K562 (cell line): ENCODE measurements around the gene ZNF174. TPM values are rescaled to one million over a fixed set of nuclear protein-coding genes. Genes with fewer than 3 reads are reported as not detected.

ENCODE experiments used
- CLOCK ChIP-seq: fragments of 250-450 bp; sonication (Bioruptor Pico); IDR thresholded peaks from 2 replicates; pipeline ENCODE4 v1.4.0; 2020; ENCODE audit warnings: mild to moderate bottlenecking, moderate library complexity, borderline replicate concordance
- GATA2 ChIP-seq: sonication (generic); formaldehyde crosslinking; IDR thresholded peaks from 2 replicates; pipeline ENCODE4 v1.4.0; 2020; ENCODE audit warnings: mild to moderate bottlenecking, missing genetic modification reagents
- HMG20B ChIP-seq: fragments of 250-450 bp; sonication (Bioruptor Pico); IDR thresholded peaks from 2 replicates; pipeline ENCODE4 v1.5.0; 2021; ENCODE audit warnings: mild to moderate bottlenecking
- MGA ChIP-seq: fragments of 450-650 bp; IDR thresholded peaks from 2 replicates; pipeline ENCODE4 v1.6.1; 2016; ENCODE audit warnings: mild to moderate bottlenecking, moderate library complexity
- RREB1 ChIP-seq: fragments of 250-450 bp; sonication (Bioruptor Pico); IDR thresholded peaks from 2 replicates; pipeline ENCODE4 v1.4.0; 2020
- ZNF24 ChIP-seq: fragments of 450-650 bp; IDR thresholded peaks from 2 replicates; pipeline ENCODE4 v1.6.1; 2016
- ZNF436 ChIP-seq: fragments of 250-450, 450-650 bp; sonication (Bioruptor Pico); formaldehyde crosslinking; IDR thresholded peaks from 2 replicates; pipeline ENCODE4 v1.7.0; 2020; ENCODE audit warnings: mild to moderate bottlenecking
- polyA plus RNA-seq, 8 experiments: library from polyadenylated mRNA; depleted of rRNA in 4 of 8; stranded (reverse) in 5 of 8; unstranded in 3 of 8; fragments of >200 nt; fragmentation: Nextera tagmentation in 2 of 8; fragmentation: Illumina TruSeq in 1 of 8; extraction: Ambion mirVana in 2 of 8; extraction: Trizol in 1 of 8; gene quantifications; 2 replicates each; pipeline versions ENCODE4 v1.2.1 to v1.2.3, GENCODE V29; 2011 to 2014; ENCODE audit warnings: inconsistent platforms in 1 of 8, missing spikeins in 1 of 8
- total RNA-seq, 7 experiments: library from RNA; depleted of rRNA in 6 of 7; stranded (reverse); fragments of >200 nt in 6 of 7; fragmentation: Illumina TruSeq in 2 of 7; extraction: Trizol in 2 of 7; gene quantifications; 2 replicates each; pipeline versions ENCODE4 v1.2.1 to v1.2.3, GENCODE V29; 2011 to 2021; ENCODE audit warnings: low replicate concordance in 1 of 7

The ZNF174 gene
- total and polyA plus RNA-seq, 9 of the 15 experiments (the other 6 are each of a cell fraction or from before 2014, with no cell fraction given) = 5.1 to 19.1 (median 12.5) TPM

GRCh38 chr16:3408561-3409197, 7.7 kb downstream of the ZNF174 start (continued):
- TF ChIP-seq MGA (no peak), HMG20B (CRISPR knock-in tag) (no peak), GATA2 (no peak), RREB1 (CRISPR knock-in tag) (no peak), CLOCK (CRISPR knock-in tag) (no peak), ZNF436 (no peak), ZNF24 (no peak)
